Activated naive CD4-positive, alpha-beta T cell treated with anti-CD3 and anti-CD28 coated beads, Interleukin-2, amount 50 U/mL, for 24 hours (primary cell): ENCODE data around the gene CD53.
"Not testable (repeated sequence)": the region's sequence is repeated elsewhere in the genome, so short reads cannot be mapped to it uniquely, and the experiment has no call there.

Source experiments
- H3K27ac Mint-ChIP-seq: one replicate; pipeline ENCODE4 v1.8.0; 2021; ENCODE audit warnings: mild to moderate bottlenecking, mixed read lengths
- H3K27me3 Mint-ChIP-seq: one replicate; pipeline ENCODE4 v1.8.0; 2021; ENCODE audit warnings: mixed read lengths
- H3K36me3 Mint-ChIP-seq: one replicate; pipeline ENCODE4 v1.8.0; 2021; ENCODE audit warnings: mixed read lengths
- H3K4me1 Mint-ChIP-seq: one replicate; pipeline ENCODE4 v1.8.0; 2021; ENCODE audit warnings: mixed read lengths
- H3K4me3 Mint-ChIP-seq: one replicate; pipeline ENCODE4 v1.8.0; 2021; ENCODE audit warnings: mild to moderate bottlenecking, mixed read lengths
- H3K9me3 Mint-ChIP-seq: one replicate; pipeline ENCODE4 v1.8.0; 2021; ENCODE audit warnings: mixed read lengths

The CD53 gene

GRCh38 chr1:110872745-110873720 is at the start of gene CD53:
TSS of gene CD53 (plus strand) at chr1:110873148. CDS start at chr1:110891409, 18,261 bp downstream.
- H3K27ac Mint-ChIP-seq = peak within 1 kb of the TSS; percentile 99
- H3K36me3 Mint-ChIP-seq = peaks cover 19% of the 10 kb centered on the region
- H3K9me3 Mint-ChIP-seq = peaks cover under 1% of the 10 kb centered on the region
- no peaks in the 10 kb centered on the region for H3K27me3 Mint-ChIP-seq
- peaks cover 58% of the 10 kb centered on the region for H3K4me1 Mint-ChIP-seq
- H3K4me3 Mint-ChIP-seq = peak within 1 kb of the TSS; percentile 99

DNA sequence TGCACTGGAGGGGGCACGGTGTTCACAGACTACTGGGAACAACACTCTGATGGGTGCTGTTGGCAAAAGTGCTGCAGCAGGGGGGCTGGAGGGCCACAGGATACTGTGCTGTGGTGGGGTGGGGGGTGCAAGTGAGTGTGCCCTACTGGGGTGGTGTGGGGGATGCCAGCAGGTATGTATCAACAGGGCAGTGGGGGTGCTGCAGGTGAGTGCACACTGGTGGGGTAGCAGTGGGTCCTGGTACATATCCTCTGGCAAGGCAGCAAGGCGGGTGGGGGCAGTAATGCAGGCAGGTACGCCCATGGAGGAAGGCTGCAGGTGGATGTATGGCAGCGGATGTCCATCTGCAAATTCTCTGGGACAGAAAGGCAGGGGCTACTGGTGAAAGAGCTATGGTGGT is 48.8 kb upstream of the CD53 start:
- Mint-ChIP-seq H3K9me3 (no peaks in the 10 kb centered on the region), H3K27me3 (peaks cover 3% of the 10 kb centered on the region), H3K27ac (no peak overlapping the region), H3K4me1 (no peaks in the 10 kb centered on the region), H3K4me3 (no peak overlapping the region), H3K36me3 (no peaks in the 10 kb centered on the region)

- Mint-ChIP-seq H3K27me3 (peaks cover 2% of the 10 kb centered on the region), H3K27ac (peak overlapping the region; percentile 33), H3K4me3 (no peak overlapping the region), H3K4me1 (peaks cover 7% of the 10 kb centered on the region), H3K9me3 (no peaks in the 10 kb centered on the region), H3K36me3 (peaks cover 1% of the 10 kb centered on the region)
Measured at GRCh38 chr1:110829955-110830553, 42.9 kb upstream of the CD53 start.

GRCh38 chr1:110833779-110834178 is 39.2 kb upstream of the CD53 start:
- not testable (repeated sequence) for H3K9me3 Mint-ChIP-seq, H3K4me3 Mint-ChIP-seq, H3K27me3 Mint-ChIP-seq, H3K36me3 Mint-ChIP-seq, H3K27ac Mint-ChIP-seq, H3K4me1 Mint-ChIP-seq

DNA sequence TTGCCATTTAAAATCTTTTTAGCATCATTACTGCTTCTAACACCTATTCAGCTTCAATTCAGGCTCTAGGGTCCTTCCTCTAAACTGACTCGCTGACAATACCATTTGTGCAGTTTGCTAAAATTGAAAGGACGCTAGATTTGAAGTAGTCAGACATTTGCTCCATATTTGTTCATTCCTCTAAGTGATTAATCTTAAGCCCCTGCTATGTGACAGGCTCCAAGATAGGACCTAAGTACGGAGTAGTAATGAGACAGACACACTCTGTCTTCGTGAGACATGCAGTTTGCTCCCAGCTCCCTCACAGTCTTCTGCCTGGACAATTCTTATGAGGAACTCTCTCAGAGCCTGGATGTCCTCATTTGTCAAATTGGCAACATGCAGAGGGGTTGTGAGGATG is 26.1 kb upstream of the CD53 start:
- H3K36me3 Mint-ChIP-seq = no peaks in the 10 kb centered on the region
- H3K4me1 Mint-ChIP-seq = peaks cover 3% of the 10 kb centered on the region
- H3K4me3 Mint-ChIP-seq = no peak overlapping the region
- H3K9me3 Mint-ChIP-seq = no peaks in the 10 kb centered on the region
- H3K27ac Mint-ChIP-seq = no peak overlapping the region
- no peaks in the 10 kb centered on the region for H3K27me3 Mint-ChIP-seq

- Mint-ChIP-seq H3K9me3 (no peaks in the 10 kb centered on the region), H3K27me3 (no peaks in the 10 kb centered on the region), H3K4me3 (no peak overlapping the region), H3K36me3 (no peaks in the 10 kb centered on the region), H3K27ac (no peak overlapping the region), H3K4me1 (peaks cover 9% of the 10 kb centered on the region)
Measured at GRCh38 chr1:110850145-110850544, 22.8 kb upstream of the CD53 start.

DNA sequence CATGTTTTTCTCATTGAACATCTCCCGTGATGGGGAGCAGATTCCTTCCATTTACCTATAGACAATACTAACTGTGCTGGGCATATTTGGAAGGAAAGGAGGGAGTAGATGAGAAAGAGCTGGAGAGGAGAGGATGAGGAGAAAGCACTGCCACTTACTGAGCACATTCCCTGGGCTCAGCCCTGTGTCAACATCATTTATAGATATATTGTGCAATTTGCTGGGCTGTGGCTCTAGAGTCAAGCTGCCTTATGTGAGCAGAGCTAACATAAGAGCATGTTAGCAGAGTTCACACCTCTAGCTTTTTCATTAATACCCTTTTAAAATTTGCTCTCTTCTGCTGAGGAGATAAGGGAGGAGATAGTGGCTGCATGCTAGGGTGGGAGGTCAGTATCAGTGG is 22.3 kb upstream of the CD53 start:
- no peaks in the 10 kb centered on the region for H3K9me3 Mint-ChIP-seq
- peaks cover 9% of the 10 kb centered on the region for H3K4me1 Mint-ChIP-seq
- H3K27ac Mint-ChIP-seq = no peak overlapping the region
- H3K36me3 Mint-ChIP-seq = no peaks in the 10 kb centered on the region
- H3K27me3 Mint-ChIP-seq = no peaks in the 10 kb centered on the region
- no peak overlapping the region for H3K4me3 Mint-ChIP-seq

DNA sequence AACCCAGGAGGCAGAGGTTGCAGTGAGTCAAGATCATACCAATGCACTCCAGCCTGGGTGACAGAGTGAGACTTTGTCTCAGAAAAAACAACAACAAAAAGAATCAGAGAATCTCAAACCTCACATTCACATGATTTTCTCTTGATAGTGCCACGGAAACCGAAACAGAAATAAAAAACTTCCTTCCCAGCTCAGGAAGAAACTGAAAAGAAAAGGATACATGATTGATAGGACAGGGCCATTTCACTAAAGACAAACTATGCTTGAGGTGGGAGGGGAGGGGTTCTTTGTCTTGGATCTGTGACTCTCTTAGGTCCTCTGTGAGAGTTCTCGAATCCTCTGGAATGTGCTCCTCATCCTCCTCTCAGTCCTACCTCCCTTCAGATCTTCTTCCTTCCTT is 19.8 kb upstream of the CD53 start:
- H3K36me3 Mint-ChIP-seq = no peaks in the 10 kb centered on the region
- H3K9me3 Mint-ChIP-seq = no peaks in the 10 kb centered on the region
- no peak overlapping the region for H3K27ac Mint-ChIP-seq
- H3K27me3 Mint-ChIP-seq = no peaks in the 10 kb centered on the region
- no peak overlapping the region for H3K4me3 Mint-ChIP-seq
- H3K4me1 Mint-ChIP-seq = peaks cover 6% of the 10 kb centered on the region

DNA sequence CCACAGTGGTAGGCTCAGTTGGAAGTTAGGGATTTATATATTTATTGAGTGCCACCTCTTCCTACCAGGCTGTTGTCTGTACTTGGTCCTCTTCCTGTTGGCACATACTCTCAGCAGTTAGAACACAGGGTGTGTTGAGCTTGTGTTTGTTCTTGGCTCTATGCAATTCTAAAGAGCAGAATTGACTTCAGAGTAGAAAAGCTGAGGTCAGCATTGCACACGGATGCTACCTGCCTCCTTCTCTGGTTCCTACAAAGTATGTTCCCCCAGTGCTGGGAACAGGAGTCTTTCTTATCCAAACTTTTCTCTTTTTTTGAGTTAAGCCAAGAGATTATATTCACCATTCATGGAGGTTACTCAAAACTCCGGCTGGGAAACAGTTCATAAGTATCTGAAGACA is 16.5 kb upstream of the CD53 start:
- Mint-ChIP-seq H3K36me3 (no peaks in the 10 kb centered on the region), H3K27me3 (no peaks in the 10 kb centered on the region), H3K4me3 (no peak overlapping the region), H3K27ac (no peak overlapping the region), H3K9me3 (no peaks in the 10 kb centered on the region), H3K4me1 (peaks cover 13% of the 10 kb centered on the region)

DNA sequence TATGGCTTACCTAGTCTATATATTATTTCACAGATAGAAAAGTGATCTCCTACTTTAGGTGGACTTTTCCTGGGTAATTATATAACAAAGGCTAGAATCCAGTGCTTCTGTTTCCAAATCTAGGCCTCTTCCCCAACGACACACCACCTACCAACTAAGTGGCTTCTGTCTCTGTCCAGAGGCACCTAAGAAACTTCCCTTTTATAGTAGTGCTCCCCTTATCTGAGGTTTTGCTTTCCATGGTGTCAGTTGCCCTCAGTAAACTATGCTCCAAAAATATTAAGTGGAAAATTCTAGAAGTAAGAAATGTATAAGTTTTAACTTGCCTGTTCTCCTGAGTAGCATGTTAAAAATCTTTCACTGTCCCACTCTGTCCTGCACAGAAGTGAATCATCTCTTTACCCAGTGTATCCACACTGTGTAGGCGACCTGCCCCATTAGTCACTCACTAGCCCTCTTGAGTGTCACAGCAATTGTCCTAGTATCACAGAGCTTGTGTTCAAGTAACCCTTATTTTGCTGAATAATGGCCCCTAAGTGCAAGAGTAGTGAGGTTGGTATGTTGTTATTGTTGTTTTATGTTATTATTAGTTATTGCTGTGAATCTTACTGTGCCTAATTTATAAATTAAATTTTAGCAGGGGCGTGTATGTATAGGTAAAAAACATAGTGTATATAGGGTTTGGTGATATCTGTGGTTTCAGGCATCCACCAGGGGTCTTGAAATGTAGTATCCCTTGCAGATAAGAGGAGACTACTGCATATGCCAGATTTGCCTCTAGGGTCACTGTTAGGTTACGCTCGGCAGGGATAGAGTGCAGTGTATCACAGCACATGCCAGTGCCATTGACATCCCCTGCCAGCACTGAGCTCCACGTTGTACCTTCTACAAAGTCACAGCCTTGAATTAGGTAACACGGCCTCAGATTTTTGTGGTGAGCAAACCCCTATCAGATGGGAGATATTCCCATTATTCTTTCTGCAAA is 14.7 kb upstream of the CD53 start:
- H3K4me1 Mint-ChIP-seq = peaks cover 12% of the 10 kb centered on the region
- peaks cover 14% of the 10 kb centered on the region for H3K9me3 Mint-ChIP-seq
- H3K4me3 Mint-ChIP-seq = no peak overlapping the region
- H3K27me3 Mint-ChIP-seq = no peaks in the 10 kb centered on the region
- H3K36me3 Mint-ChIP-seq = no peaks in the 10 kb centered on the region
- no peak overlapping the region for H3K27ac Mint-ChIP-seq

DNA sequence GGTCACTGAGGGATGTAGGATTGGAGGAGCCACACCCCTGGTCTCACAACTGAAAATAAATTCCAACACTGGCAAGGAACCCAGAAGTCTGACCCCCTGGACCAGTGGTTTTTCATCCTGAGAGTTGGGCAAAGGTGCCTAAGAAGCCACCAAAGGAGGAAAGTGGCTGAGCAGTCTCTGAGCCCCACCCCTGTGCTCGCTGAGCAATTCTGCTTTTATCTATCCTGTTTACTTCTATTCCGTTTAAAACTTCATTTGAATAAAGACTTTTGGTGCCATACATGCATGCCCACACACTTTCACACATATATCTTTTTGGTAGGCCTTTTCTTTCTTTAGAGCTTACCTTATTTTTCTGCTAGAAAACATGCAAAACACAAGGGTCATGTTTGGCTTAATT is 13.9 kb upstream of the CD53 start:
- no peaks in the 10 kb centered on the region for H3K36me3 Mint-ChIP-seq
- no peak overlapping the region for H3K4me3 Mint-ChIP-seq
- H3K27ac Mint-ChIP-seq = no peak overlapping the region
- peaks cover 12% of the 10 kb centered on the region for H3K4me1 Mint-ChIP-seq
- H3K9me3 Mint-ChIP-seq = peaks cover 14% of the 10 kb centered on the region
- H3K27me3 Mint-ChIP-seq = no peaks in the 10 kb centered on the region

DNA sequence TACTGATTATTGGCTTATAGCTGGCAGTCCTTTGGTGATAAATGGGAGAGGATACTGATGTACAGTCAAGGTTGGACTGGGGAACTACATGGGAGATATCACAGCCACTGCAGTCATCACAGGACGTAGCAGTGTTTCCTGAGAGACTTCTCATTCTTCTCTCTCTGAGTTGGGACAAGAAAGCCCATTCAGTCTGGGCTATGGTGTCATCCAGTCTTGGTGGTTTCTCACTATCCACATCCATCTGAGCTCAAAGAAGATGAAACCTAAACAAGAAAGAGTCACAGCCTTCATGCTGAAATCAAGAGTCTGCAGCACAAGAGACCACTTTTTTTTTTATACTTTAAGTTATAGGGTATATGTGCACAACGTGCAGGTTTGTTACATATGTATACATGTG is 12.8 kb upstream of the CD53 start:
- Mint-ChIP-seq H3K9me3 (peaks cover 23% of the 10 kb centered on the region), H3K4me1 (peaks cover 21% of the 10 kb centered on the region), H3K4me3 (no peak overlapping the region), H3K27ac (no peak overlapping the region), H3K36me3 (peaks cover 5% of the 10 kb centered on the region), H3K27me3 (no peaks in the 10 kb centered on the region)

GRCh38 chr1:110860620-110861019 is 12.3 kb upstream of the CD53 start:
- not testable (repeated sequence) for H3K27me3 Mint-ChIP-seq, H3K4me3 Mint-ChIP-seq, H3K27ac Mint-ChIP-seq, H3K36me3 Mint-ChIP-seq
- peaks cover 25% of the 10 kb centered on the region for H3K9me3 Mint-ChIP-seq
- H3K4me1 Mint-ChIP-seq = peaks cover 21% of the 10 kb centered on the region

GRCh38 chr1:110861942-110862341 is 11.0 kb upstream of the CD53 start:
- H3K4me3 Mint-ChIP-seq, H3K27ac Mint-ChIP-seq, H3K27me3 Mint-ChIP-seq: not testable (repeated sequence)
- Mint-ChIP-seq H3K9me3 (peaks cover 38% of the 10 kb centered on the region), H3K36me3 (peaks cover 15% of the 10 kb centered on the region), H3K4me1 (peaks cover 21% of the 10 kb centered on the region)

DNA sequence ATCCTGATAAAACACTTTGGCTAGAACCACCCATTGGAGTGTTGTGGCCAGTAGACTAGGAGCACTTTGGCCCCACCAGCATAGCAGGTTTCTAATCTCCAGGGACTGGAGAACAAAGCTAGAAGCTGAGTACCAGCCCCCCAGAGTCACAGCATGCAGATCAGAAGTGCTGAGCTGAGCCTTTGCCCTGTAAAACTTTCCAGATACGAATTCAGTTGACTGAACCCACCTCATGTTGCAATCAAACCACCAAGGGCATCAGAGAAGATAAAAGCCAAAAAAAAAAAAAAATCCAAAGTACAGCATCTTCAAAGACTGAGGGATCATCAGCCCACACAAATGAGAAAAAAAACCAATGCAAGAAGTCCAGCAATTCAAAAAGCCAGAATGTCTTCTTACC is 8.7 kb upstream of the CD53 start:
- Mint-ChIP-seq H3K4me3 (no peak overlapping the region), H3K36me3 (peaks cover 15% of the 10 kb centered on the region), H3K27me3 (no peaks in the 10 kb centered on the region), H3K4me1 (peaks cover 24% of the 10 kb centered on the region), H3K9me3 (peaks cover 49% of the 10 kb centered on the region), H3K27ac (peak overlapping the region; percentile 53)
